IPS-NIHi7 (cell line): ENCODE data around the gene SOS1.
A peak's percentile ranks its signal among the peaks of the same experiment; 100 is the strongest.

ENCODE experiments used
- DNase-seq: peaks from one replicate; pipeline ENCODE4 v3.0.0; 2012; ENCODE audit warnings: mixed read lengths; ENCODE audit errors: extremely low spot score

The SOS1 gene

DNA sequence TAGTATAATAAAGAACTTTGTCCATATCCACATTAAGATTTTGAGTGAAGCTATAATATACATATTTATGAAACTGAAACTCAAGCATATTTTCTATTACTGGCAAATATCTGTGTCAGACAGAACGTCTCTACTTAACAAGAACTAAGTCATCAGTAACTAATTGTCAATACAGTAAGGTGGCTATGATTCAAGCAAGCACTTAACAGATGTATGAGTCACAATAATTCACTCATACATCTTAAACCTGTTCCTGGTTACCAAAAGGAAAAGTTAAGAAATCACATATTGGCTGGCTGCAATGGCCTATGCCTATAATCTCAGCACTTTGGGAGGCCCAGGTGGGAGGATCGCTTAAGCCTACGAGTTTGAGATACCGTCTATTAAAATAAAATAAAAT, 96.0 kb downstream of the SOS1 start:
- DNase-seq = no peak

DNA sequence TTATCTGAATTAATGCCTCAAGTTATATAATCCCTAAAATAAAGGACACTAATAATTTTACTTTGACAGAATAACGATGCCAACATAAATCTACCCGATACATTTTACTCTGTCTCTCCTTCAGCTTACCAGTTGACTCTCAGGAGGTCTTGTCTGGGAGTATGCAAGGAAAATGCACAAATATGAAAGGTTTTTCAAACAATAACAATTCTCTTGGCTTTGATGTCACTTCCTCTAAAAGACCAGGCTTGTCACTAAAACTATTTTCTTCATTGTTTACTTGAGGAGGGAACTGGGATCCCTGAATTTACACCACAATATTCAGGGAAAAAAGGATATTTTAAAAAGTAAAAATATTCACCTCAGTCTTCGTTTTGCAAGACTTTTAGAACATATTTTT, 97.2 kb downstream of the SOS1 start:
- no peak for DNase-seq

DNA sequence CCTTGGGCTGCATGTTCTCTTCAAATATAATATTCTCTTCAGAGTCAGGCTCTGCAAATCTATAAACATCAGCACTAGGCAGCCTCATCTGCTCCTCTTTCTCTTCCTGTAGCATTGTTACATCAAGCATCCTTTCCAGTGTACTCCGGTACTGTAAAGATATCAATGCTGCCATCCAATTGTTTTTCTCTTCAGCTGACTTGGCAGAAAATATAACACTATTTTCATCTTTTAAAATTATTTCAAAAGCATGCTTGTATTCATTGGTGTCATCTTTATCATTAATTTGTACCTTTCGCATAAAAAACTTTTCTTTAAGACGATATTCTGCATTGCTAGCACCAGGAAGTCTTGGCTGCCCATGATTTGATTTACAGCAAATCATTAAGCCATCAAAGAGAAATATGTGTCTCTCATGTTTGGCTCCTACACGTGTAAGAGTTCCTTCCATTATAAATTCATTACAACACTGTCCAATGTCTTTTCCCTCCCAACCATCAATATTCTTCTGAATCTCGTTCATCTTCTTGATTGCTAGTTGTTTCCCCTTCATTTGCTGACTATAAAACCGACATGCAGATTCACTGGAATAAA, 98.1 kb downstream of the SOS1 start:
- DNase-seq = no peak

DNA sequence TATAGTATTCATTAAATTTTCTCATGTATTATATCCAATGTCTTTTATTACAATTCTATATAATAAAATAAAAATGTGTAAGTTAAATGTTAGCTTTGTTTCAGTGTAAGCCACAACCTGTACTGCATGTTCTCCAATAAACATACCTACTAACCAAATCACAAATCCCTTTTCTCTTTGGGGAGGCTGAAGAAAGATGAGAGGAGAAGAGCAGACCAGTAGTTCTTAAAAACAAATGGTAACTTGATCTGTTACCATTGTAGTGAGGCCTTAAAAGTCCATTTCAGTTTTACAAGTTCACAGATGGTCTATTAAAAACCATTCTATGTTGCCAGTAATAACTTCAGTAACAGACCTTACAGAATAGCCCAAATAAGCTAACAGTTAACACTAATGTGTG, 100.5 kb downstream of the SOS1 start:
- no peak for DNase-seq

DNA sequence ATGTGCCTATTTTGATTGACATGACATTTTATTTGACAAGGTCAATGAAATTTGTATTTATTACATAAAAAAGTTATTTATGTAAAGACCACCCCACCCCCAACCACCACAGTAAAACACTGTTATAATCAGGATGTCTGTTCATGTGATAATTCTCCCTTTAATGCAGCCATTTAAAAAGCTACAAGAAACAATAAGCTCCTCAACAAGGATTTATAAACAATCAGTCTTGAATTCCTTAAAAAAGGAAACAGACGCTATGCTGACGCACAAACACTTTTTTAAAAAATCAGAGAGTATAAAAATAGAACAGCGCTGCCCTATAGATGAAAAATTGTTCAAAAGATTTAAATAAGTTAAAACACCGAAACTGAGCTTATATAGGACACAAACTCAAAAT, 102.2 kb downstream of the SOS1 start:
- no peak for DNase-seq

DNA sequence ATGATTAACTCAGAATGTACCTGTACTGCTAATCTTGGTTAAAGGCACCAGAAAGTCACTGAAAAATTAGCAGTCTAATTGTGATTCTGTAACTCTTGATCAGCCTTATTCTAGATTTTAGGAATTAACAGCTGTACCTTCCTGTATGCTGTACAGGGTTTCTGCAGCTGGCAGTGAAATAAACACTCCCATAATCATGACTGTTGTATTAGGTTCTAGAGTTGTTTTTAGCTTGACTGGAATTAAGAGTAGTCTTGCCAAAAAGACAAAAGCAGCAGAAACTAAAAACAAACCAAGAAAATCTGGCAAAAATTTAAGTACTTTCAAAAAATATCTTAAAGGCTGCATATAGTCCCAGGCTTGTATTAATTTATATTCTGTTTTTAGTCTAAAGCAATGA, 103.5 kb downstream of the SOS1 start:
- DNase-seq = no peak

DNA sequence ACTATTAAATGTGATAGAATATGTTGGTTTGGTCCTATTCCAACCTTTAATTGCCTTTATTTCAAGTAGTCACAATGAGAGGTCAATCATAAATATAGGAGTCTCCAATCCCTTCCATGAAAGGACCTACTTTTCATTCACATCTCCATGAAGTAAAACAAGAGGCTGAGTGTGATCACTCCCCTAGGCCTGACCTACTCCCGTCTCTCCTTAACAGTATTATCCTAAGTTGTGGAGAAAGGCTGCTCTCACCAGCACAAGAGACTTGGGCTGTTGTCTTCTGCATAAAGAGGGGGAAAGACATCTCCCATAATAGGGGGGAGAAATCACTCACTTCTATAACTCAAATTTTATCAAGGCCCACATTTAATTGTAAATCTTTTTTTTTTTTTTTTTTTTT, 105.4 kb downstream of the SOS1 start:
- DNase-seq = no peak

DNA sequence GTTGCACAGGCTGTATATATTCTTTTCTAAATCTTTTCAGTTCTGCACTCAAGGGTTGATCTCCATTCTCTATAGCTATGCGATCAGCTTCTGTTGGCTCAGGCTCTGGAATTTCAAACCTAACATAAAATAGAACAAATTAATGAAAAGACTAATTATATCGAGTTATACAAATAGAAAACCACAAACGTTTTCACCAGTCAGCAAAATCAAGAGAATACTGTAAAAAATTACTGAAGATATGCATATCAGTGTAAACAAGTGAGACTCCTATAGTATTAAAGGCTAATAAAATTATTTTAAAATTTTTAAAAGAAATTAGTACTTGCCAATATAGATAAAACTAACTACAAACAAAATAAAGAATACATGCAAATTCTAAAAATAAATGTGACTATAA, 107.0 kb downstream of the SOS1 start:
- no peak for DNase-seq

DNA sequence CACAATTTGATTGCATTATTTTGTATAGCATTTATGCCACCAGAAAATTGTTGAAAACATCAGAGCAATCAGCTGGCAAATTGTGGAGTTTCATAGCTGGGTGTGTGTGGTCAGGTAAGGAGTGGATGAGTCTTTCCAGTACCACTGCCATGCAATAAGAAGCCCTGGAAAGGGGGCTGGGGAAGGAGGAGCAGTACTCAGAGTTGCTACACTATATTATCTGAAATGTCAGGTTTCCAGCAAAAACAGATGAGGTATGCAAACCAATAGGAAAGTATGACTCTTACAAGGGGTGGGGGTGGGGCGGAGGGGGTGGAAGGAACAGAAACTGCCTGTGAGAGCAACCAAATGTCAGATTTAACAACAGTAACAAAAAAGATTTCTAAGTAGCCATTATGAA, 112.2 kb downstream of the SOS1 start:
- DNase-seq = no peak

DNA sequence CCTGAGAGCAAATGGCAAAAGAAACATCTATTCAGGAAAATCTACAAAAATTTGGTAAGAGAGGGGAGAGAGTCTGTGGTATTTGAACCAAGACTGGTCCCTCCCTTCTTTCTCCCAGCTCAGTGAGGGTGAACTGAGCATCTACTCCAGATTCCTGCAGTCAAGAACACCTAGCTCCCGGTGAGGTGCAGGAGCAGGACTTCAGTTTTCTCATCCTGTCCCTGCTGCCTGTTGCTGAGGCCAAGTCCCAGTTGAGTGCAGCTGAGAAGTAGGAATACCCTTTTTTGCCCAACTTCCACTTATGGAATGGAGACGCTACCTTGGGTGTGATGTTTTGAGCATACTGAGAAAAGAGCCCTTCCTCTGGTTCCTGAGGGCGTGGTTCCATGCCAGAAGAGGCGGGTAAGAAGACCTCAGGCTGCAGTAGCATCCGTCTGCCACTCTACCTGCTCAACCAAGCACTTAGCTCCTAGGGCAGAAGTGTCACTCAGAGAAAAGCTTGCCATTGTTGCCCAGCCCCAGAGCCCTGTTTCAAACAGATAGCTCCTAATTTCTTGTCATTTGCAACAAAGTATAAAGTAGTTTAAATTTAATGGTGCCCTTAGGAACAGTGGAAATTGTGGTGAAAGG, 112.9 kb downstream of the SOS1 start:
- DNase-seq = peak; percentile 17

DNA sequence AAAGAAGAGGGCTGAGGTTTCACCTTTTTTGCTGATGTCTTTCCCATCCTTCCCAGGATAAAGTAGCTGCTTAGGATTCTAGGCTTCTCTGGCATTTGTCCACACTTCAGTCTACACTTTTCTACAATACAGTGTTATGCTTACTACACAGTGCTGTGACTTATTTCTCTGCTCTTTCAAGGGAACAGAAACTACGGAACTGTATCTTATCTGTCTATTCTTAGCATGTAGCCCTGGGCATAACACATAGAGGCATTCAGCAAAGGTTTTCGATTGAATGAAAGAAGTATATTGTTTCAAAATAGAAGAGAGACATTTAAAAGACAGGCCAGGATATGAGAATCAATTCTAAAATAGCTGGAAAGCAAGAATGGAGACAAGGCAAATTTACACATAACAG, 120.3 kb downstream of the SOS1 start:
- DNase-seq = no peak

DNA sequence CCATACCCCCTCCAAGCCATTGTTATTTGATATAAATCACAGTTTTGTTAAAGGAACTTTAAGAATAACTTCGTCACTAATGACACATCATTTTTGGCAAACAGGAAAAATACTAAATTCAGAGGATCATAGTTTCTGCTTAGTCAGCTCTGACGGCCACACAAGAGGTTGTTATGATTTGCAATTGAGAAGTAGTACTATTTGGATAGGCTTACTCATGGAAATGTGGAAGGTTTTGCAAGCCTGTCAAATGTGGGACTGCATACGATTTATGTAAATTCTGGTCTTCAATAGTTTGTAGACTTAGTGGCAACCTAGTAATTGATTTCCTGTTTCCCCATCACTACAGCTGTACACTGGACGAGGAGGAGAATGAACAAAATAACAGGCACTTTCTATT, 123.1 kb downstream of the SOS1 start:
- no peak for DNase-seq

DNA sequence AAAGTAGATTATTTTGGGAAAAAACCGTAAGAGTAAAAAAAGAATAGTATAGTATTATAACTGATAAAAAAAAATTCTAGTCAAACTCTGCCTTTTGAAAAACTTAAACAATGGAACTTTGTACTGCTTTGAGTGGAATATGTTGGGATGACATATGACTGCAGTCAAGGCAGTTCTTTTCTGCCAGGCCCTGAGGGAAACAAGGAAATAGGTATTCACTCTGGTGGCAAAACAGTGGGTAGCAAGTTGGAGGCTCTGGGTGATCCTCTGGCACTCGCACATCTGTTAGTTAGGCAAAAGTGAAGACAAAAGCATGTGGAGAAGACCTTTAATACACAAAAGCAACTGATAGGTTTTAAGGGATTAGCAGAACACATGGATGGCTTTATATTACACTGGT, 129.0 kb downstream of the SOS1 start:
- DNase-seq = no peak

DNA sequence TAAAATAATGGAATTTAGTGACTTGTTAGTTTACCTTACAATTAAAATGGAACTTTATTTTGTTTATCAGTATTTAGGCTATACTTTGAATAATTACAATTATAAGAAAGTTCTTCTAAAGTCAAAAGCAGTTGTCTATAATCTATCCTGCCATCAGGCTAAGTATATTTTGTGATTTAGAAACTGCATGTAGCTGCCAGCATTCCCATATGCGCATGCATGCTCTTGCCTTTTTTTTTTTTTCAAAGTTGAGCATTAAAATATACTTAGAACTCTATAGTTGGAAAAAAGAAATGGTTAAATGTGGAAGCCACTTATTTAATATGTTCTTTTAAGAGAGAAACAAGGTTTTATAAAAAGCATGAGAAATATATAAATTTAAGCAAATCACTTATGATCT, 132.1 kb downstream of the SOS1 start:
- DNase-seq = no peak

DNA sequence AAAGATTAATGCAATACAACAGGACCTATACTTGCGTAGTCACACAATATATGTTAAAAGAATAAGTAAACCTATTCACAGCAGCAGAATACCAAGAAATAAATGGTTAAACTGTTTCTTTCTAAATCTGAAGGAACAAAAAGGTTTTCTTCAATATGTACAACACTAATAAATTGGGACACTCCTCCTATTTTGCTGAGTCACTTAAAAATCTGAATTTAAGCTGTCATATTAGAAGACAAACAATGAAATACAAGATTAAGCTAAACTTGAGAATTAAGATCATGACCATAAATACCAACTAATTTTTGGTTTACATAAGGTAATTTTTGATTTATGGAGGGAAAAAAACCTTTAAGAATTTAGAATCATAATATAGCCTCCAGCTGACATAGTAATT, 138.4 kb downstream of the SOS1 start:
- no peak for DNase-seq

DNA sequence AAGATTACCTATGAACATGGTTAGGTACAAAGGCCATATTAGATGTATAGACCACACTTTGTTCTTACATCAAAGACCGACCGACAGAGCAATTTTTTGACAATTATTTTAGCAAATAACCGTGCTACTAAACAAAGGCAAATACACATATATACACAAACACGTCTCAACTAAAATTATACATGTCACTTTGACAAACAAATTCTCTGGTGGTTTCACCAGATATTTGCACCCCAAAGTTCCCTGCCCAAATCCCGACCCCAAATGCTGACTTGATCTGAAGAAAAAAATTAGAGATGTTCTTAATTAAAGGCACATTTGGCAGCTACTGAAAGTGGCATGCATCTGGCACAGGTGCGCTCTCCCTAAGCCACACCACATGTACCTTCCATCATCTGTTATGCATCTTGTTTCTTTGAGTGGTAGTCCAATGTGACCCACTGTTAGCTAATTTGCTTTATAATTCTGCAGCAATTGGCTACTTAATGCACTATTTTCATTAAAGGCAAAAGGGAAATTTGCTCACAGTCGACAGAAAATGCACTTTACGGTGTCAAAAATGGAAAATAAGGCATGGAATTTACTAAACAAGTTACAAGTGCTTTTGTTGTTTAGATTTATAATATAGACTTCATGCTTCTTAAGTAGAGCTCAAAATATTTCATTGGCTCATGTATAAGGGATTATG, 139.0 kb downstream of the SOS1 start:
- DNase-seq = no peak

DNA sequence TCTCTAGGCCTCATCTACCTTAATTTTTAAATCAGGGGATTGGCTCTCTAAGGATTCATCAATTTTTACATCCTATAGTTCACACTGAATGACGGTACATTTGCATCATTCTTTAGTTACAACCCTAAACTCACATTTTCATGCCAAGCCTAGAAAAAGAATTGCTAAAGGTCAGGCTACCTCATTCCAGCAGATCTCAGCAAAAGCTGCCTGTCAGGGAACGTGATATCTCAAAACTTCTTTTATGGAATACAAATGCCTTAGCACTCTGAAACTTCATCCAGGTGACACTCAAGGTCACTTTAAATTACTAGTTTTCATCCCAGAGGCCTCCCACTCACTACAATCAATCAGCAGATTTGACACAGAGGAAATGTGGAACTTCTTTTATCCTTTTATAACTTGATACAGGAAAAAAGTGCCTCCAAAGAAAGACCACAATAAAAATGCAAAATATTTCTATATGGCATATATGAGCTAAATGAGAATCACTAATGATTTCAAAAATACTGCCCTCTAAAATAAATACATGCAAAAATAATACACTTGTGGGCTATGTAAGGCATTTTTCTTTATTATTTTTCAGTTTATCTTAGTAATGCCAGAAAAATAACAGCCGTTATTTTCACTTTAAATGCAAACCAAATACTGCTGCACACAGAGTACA, 139.7 kb downstream of the SOS1 start:
- no peak for DNase-seq

DNA sequence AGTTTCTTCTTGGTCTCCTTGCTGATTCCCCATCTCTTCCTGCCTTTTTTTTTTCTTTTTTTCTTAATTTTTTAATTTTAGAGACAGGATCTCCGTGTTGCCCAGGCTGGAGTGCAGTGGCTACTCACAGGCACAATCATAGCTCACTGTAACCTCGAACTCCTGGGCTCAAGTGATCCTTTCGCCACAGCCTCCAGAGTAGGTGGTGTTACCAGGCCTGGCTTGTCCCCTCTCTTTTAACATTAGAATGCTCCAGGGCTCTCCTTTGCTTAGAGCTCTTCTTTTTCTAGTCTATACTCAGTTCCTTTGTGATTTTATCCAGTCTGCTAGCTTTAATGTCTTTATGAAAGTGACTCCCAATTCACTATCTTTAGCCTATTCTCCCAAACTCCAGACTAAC, 141.9 kb downstream of the SOS1 start:
- DNase-seq = no peak

DNA sequence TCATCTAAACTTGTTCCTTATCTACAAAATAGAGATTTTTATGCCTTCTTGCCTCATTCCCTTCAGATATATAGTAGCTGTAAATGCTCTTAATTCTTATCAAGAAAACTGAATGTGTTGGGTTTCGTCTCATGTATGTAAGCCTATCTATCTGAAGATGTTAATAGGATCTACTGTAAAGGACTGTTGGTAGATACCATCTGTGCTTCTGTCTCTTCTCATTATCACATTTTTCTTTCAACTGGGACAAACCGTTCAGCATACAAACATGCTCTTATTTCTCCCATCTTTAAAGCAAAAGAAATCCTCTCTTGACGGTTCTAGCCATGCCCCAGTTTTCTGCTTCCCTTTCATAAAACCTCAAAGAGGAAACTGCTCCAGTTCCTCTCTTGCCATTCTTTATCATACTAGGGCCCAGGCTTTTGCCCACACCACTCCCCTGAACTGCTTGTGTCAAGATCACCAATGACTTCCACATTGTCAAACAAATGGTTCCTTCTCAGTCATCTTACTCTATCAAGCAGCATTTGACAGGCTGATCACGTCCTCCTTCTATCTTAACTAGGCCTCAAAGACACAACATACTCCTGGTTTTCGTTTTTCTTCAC, 142.5 kb downstream of the SOS1 start:
- no peak for DNase-seq

DNA sequence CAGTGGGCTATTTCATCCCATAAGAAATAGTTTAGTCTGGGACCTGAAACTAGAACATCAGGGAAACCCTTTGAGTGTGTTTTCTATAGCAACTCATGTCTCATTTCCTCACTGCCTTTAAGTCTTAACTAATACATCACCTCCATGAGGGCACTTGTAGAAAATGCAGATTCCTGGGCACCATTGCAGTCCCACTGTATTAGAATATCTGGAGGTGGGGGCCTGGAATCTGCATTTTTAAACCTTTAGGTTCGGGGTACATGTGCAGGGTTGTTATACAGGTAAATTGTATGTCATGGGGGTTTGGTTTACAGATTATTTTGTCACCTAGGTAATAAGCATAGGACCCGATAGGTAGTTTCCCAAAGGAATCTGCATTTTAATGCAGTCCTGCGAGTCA, 143.8 kb downstream of the SOS1 start:
- no peak for DNase-seq

DNA sequence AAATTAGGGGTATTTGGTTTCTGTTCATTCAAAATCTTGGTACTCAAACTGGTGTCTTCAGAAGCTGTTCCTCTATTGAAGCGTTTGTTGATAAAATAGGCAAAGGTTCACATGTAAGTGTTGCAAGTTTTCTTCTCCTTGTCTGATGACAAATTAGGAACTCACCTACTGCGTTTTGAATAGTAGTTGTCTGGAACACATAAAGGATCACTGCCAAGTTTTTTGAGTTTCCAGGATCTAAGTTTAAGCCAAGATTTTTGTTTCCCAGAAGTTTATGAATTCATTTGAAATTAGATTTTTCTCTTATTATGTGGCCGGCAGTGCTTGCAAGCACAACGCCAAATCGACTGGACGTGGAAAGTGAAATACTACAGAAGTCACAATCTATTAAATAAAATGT, 145.8 kb downstream of the SOS1 start:
- DNase-seq = no peak

DNA sequence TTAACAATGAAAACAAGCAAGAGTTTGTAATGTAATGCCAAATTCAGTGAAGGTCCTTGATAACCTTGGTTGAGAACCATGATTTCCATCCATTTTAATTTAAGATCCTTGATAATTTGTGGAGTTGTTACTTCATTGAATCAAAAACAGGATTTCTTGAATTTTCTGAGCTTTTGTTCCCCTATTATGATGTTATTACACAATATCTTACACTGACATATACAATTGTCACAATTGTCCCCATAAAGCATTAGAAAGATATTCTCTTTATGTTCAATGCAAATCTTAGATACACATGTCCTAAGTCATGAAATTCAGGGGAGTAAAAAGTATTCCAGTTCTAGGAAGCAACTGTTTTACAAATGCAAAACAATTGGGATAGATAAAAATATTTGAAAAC, 147.6 kb downstream of the SOS1 start:
- DNase-seq = no peak

DNA sequence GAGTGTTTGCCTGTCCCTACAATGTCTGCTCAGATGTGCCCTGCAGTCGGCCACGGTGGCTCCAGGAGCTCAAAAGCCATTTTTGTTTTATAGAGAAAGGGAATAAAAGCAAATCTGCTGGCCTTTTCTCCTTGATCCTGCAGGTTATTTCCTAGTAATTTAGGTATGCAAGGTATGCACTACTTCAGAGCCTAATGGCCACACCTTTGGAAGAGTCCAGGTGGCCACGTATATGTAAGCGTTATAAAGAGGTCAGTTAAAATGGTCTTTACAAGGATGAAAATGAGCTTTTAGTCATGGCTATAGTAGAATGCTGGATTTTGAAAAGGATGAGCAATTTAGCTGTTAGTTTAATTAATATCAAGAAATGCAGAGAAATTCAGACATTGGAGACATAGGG, 149.5 kb downstream of the SOS1 start:
- DNase-seq = no peak
